Measurements from ENCODE around the gene SELENOO.

The SELENOO gene

GRCh38 chr22:50206599-50206998 lies 5.8 kb downstream of the SELENOO start:
- Histone ChIP-seq H3K27me3 (ENCODE audit: insufficient read depth, poor library complexity, severe bottlenecking) (no peaks in the 10 kb centered on the region), H3K36me3 (ENCODE audit: low read depth) (peaks cover 58% of the 10 kb centered on the region), H3K27ac (ENCODE audit: poor library complexity, severe bottlenecking) (no peak overlapping the region), H3K4me3 (ENCODE audit: severe bottlenecking) (no peak overlapping the region), H3K9me3 (ENCODE audit: severe bottlenecking) (no peaks in the 10 kb centered on the region), H3K4me1 (ENCODE audit: insufficient read depth, poor library complexity, severe bottlenecking) (no peaks in the 10 kb centered on the region)
- ATAC-seq (ENCODE audit: low read depth) (0 out of 3 replicates have a peak, but pooled peaks have one; percentile 10), DNase-seq (ENCODE audit: low spot score) (no peak)
- TF ChIP-seq CTCF (IDR thresholded peaks at IDR 0.05; ENCODE audit: poor library complexity, severe bottlenecking) = peak; percentile 43

GRCh38 chr22:50207383-50208140 lies 6.8 kb downstream of the SELENOO start:
- DNase-seq (ENCODE audit: low spot score) (no peak), ATAC-seq (ENCODE audit: low read depth) (no peak)
- no peaks in the 10 kb centered on the region for H3K27me3 ChIP-seq (ENCODE audit: insufficient read depth, poor library complexity, severe bottlenecking)
- no peak overlapping the region for H3K27ac ChIP-seq (ENCODE audit: poor library complexity, severe bottlenecking)
- no peaks in the 10 kb centered on the region for H3K4me1 ChIP-seq (ENCODE audit: insufficient read depth, poor library complexity, severe bottlenecking)
- no peaks in the 10 kb centered on the region for H3K9me3 ChIP-seq (ENCODE audit: severe bottlenecking)
- no peak for TF ChIP-seq CTCF (IDR thresholded peaks at IDR 0.05; ENCODE audit: poor library complexity, severe bottlenecking)
- H3K4me3 ChIP-seq (ENCODE audit: severe bottlenecking) = no peak overlapping the region
- H3K36me3 ChIP-seq (ENCODE audit: low read depth) = peaks cover 67% of the 10 kb centered on the region

GRCh38 chr22:50208430-50208938 lies 7.7 kb downstream of the SELENOO start:
- H3K36me3 ChIP-seq (ENCODE audit: low read depth) = peaks cover 66% of the 10 kb centered on the region

GRCh38 chr22:50208939-50209892 lies 8.4 kb downstream of the SELENOO start:
- ATAC-seq (ENCODE audit: low read depth) (peak; percentile 3; the same call in 1 of the 3 replicates), DNase-seq (ENCODE audit: low spot score) (no peak)
- Histone ChIP-seq H3K27ac (ENCODE audit: poor library complexity, severe bottlenecking) (no peak overlapping the region), H3K4me1 (ENCODE audit: insufficient read depth, poor library complexity, severe bottlenecking) (no peaks in the 10 kb centered on the region), H3K4me3 (ENCODE audit: severe bottlenecking) (no peak overlapping the region), H3K36me3 (ENCODE audit: low read depth) (peaks cover 67% of the 10 kb centered on the region), H3K9me3 (ENCODE audit: severe bottlenecking) (no peaks in the 10 kb centered on the region), H3K27me3 (ENCODE audit: insufficient read depth, poor library complexity, severe bottlenecking) (no peaks in the 10 kb centered on the region)
- TF ChIP-seq CTCF (IDR thresholded peaks at IDR 0.05; ENCODE audit: poor library complexity, severe bottlenecking) = no peak

More at GRCh38 chr22:50208430-50208938, 7.7 kb downstream of the SELENOO start:
- no peaks in the 10 kb centered on the region for H3K4me1 ChIP-seq (ENCODE audit: insufficient read depth, poor library complexity, severe bottlenecking)
- no peak overlapping the region for H3K4me3 ChIP-seq (ENCODE audit: severe bottlenecking)
- no peaks in the 10 kb centered on the region for H3K27me3 ChIP-seq (ENCODE audit: insufficient read depth, poor library complexity, severe bottlenecking)
- no peaks in the 10 kb centered on the region for H3K9me3 ChIP-seq (ENCODE audit: severe bottlenecking)
- ATAC-seq (ENCODE audit: low read depth) = no peak
- no peak overlapping the region for H3K27ac ChIP-seq (ENCODE audit: poor library complexity, severe bottlenecking)
- TF ChIP-seq CTCF (IDR thresholded peaks at IDR 0.05; ENCODE audit: poor library complexity, severe bottlenecking) = no peak
- DNase-seq (ENCODE audit: low spot score) = no peak
